ENCODE data around the gene DUSP5. TPM values are rescaled to one million over a fixed set of nuclear protein-coding genes. Genes with fewer than 3 reads are reported as not detected.

DUSP5 gene
- total and polyA plus RNA-seq, 9 donors = 2.0 to 4.4 (median 2.8) TPM

GRCh38 chr10:110512461-110513187 is 14.9 kb downstream of the DUSP5 start:
- Histone ChIP-seq H3K27ac (ENCODE audit: low read length) (no peak overlapping the region), H3K9me3 (replicated peaks; ENCODE audit: control insufficient read depth, low read depth, low read length) (no peaks in the 10 kb centered on the region), H3K27me3 (ENCODE audit: control insufficient read depth, insufficient read depth, low read length) (no peaks in the 10 kb centered on the region), H3K4me3 (ENCODE audit: low read length) (no peak overlapping the region), H3K4me1 (ENCODE audit: control insufficient read depth, insufficient read depth, low read length) (peaks cover 17% of the 10 kb centered on the region), H3K36me3 (ENCODE audit: control insufficient read depth, insufficient read depth, low read length) (peaks cover 2% of the 10 kb centered on the region)
- DNase-seq = no peak
- WGBS (ENCODE audit: insufficient coverage) = 68% methylated on average over 2 of the region's 5 CpGs

- Histone ChIP-seq H3K4me3 (ENCODE audit: low read length) (no peak overlapping the region), H3K9me3 (replicated peaks; ENCODE audit: control insufficient read depth, low read depth, low read length) (no peaks in the 10 kb centered on the region), H3K4me1 (ENCODE audit: control insufficient read depth, insufficient read depth, low read length) (peaks cover 6% of the 10 kb centered on the region), H3K27me3 (ENCODE audit: control insufficient read depth, insufficient read depth, low read length) (no peaks in the 10 kb centered on the region), H3K36me3 (ENCODE audit: control insufficient read depth, insufficient read depth, low read length) (peaks cover 2% of the 10 kb centered on the region), H3K27ac (ENCODE audit: low read length) (no peak overlapping the region)
- DNase-seq = no peak
- WGBS (ENCODE audit: insufficient coverage) = 90% methylated on average over 2 of the region's 4 CpGs
Observed at GRCh38 chr10:110513949-110514348, 16.2 kb downstream of the DUSP5 start.

GRCh38 chr10:110514848-110515247 is 17.1 kb downstream of the DUSP5 start:
- Histone ChIP-seq H3K27me3 (ENCODE audit: control insufficient read depth, insufficient read depth, low read length) (no peaks in the 10 kb centered on the region), H3K9me3 (replicated peaks; ENCODE audit: control insufficient read depth, low read depth, low read length) (no peaks in the 10 kb centered on the region), H3K36me3 (ENCODE audit: control insufficient read depth, insufficient read depth, low read length) (peaks cover 2% of the 10 kb centered on the region), H3K4me1 (ENCODE audit: control insufficient read depth, insufficient read depth, low read length) (no peaks in the 10 kb centered on the region), H3K4me3 (ENCODE audit: low read length) (no peak overlapping the region), H3K27ac (ENCODE audit: low read length) (no peak overlapping the region)
- DNase-seq = no peak
- WGBS (ENCODE audit: insufficient coverage) = 95% methylated on average over 2 of the region's 3 CpGs

GRCh38 chr10:110516815-110517492 is 19.2 kb downstream of the DUSP5 start:
- Histone ChIP-seq H3K4me3 (ENCODE audit: low read length) (no peak overlapping the region), H3K9me3 (replicated peaks; ENCODE audit: control insufficient read depth, low read depth, low read length) (no peaks in the 10 kb centered on the region), H3K27ac (ENCODE audit: low read length) (no peak overlapping the region), H3K27me3 (ENCODE audit: control insufficient read depth, insufficient read depth, low read length) (no peaks in the 10 kb centered on the region), H3K4me1 (ENCODE audit: control insufficient read depth, insufficient read depth, low read length) (no peaks in the 10 kb centered on the region), H3K36me3 (ENCODE audit: control insufficient read depth, insufficient read depth, low read length) (no peaks in the 10 kb centered on the region)
- no peak for DNase-seq
- 84% methylated on average over 2 of the region's 3 CpGs for WGBS (ENCODE audit: insufficient coverage)

- Histone ChIP-seq H3K9me3 (replicated peaks; ENCODE audit: control insufficient read depth, low read depth, low read length) (no peaks in the 10 kb centered on the region), H3K27ac (ENCODE audit: low read length) (no peak overlapping the region), H3K4me1 (ENCODE audit: control insufficient read depth, insufficient read depth, low read length) (no peaks in the 10 kb centered on the region), H3K27me3 (ENCODE audit: control insufficient read depth, insufficient read depth, low read length) (peaks cover 2% of the 10 kb centered on the region), H3K36me3 (ENCODE audit: control insufficient read depth, insufficient read depth, low read length) (no peaks in the 10 kb centered on the region), H3K4me3 (ENCODE audit: low read length) (no peak overlapping the region)
- 82% methylated on average over 2 of the region's 4 CpGs for WGBS (ENCODE audit: insufficient coverage)
- no peak for DNase-seq
Observed at GRCh38 chr10:110522365-110522988, 24.8 kb downstream of the DUSP5 start.

- Histone ChIP-seq H3K27ac (ENCODE audit: low read length) (no peak overlapping the region), H3K36me3 (ENCODE audit: control insufficient read depth, insufficient read depth, low read length) (no peaks in the 10 kb centered on the region), H3K27me3 (ENCODE audit: control insufficient read depth, insufficient read depth, low read length) (peaks cover 6% of the 10 kb centered on the region), H3K4me3 (ENCODE audit: low read length) (no peak overlapping the region), H3K4me1 (ENCODE audit: control insufficient read depth, insufficient read depth, low read length) (no peaks in the 10 kb centered on the region), H3K9me3 (replicated peaks; ENCODE audit: control insufficient read depth, low read depth, low read length) (no peaks in the 10 kb centered on the region)
- no peak for DNase-seq
- 53% methylated on average over 3 of the region's 3 CpGs for WGBS (ENCODE audit: insufficient coverage)
Observed at GRCh38 chr10:110523736-110524135, 26.0 kb downstream of the DUSP5 start.

GRCh38 chr10:110524179-110524858 is 26.6 kb downstream of the DUSP5 start:
- Histone ChIP-seq H3K4me3 (ENCODE audit: low read length) (no peak overlapping the region), H3K36me3 (ENCODE audit: control insufficient read depth, insufficient read depth, low read length) (no peaks in the 10 kb centered on the region), H3K4me1 (ENCODE audit: control insufficient read depth, insufficient read depth, low read length) (no peaks in the 10 kb centered on the region), H3K9me3 (replicated peaks; ENCODE audit: control insufficient read depth, low read depth, low read length) (no peaks in the 10 kb centered on the region), H3K27me3 (ENCODE audit: control insufficient read depth, insufficient read depth, low read length) (peaks cover 10% of the 10 kb centered on the region), H3K27ac (ENCODE audit: low read length) (no peak overlapping the region)
- WGBS (ENCODE audit: insufficient coverage) = 73% methylated on average over 1 of the region's 3 CpGs
- DNase-seq = no peak

- Histone ChIP-seq H3K27me3 (ENCODE audit: control insufficient read depth, insufficient read depth, low read length) (peaks cover 15% of the 10 kb centered on the region), H3K9me3 (replicated peaks; ENCODE audit: control insufficient read depth, low read depth, low read length) (no peaks in the 10 kb centered on the region), H3K36me3 (ENCODE audit: control insufficient read depth, insufficient read depth, low read length) (no peaks in the 10 kb centered on the region), H3K4me3 (ENCODE audit: low read length) (no peak overlapping the region), H3K4me1 (ENCODE audit: control insufficient read depth, insufficient read depth, low read length) (no peaks in the 10 kb centered on the region), H3K27ac (ENCODE audit: low read length) (no peak overlapping the region)
- no peak for DNase-seq
- WGBS (ENCODE audit: insufficient coverage) = no CpG with 5 or more reads among the region's 2 CpGs
Observed at GRCh38 chr10:110524859-110525232, 27.1 kb downstream of the DUSP5 start.

GRCh38 chr10:110525349-110526260 is 27.9 kb downstream of the DUSP5 start:
- no peak for DNase-seq
- 61% methylated on average over 2 of the region's 9 CpGs for WGBS (ENCODE audit: insufficient coverage)
- Histone ChIP-seq H3K4me3 (ENCODE audit: low read length) (no peak overlapping the region), H3K27ac (ENCODE audit: low read length) (no peak overlapping the region), H3K9me3 (replicated peaks; ENCODE audit: control insufficient read depth, low read depth, low read length) (no peaks in the 10 kb centered on the region), H3K36me3 (ENCODE audit: control insufficient read depth, insufficient read depth, low read length) (no peaks in the 10 kb centered on the region), H3K4me1 (ENCODE audit: control insufficient read depth, insufficient read depth, low read length) (peaks cover 5% of the 10 kb centered on the region), H3K27me3 (ENCODE audit: control insufficient read depth, insufficient read depth, low read length) (peaks cover 19% of the 10 kb centered on the region)
